H1 (cell line): ENCODE measurements around the gene PRR5. TPM values are rescaled to one million over a fixed set of nuclear protein-coding genes. Genes with fewer than 3 reads are reported as not detected.

Experiments used
- CTCF ChIA-PET: fragments of 300-600 bp; sonication (Branson Sonifier 250); formaldehyde crosslinking; loops from one replicate; lab custom pipeline; 2021; ENCODE audit not compliant: partially characterized antibody; lab: Charles Lee
- POLR2A ChIA-PET: fragments of 300-600 bp; sonication (Branson Sonifier 250); formaldehyde crosslinking; loops from one replicate; lab custom pipeline; 2021; ENCODE audit warnings: inconsistent platforms; ENCODE audit not compliant: partially characterized antibody; lab: Charles Lee
- DNase-seq, 2 experiments: peaks; one replicate each; pipeline versions ENCODE4 v3.0.0 to v3.0.0-alpha.2; 2010 to 2022; ENCODE audit warnings: low spot score in 2 of 2, low read depth in 1 of 2, mixed read lengths in 1 of 2
- FAIRE-seq: peaks from 2 replicates; lab custom pipeline; 2011; peaks lifted over from hg19 to GRCh38; lab: Jason Lieb, UNC
- H2AFZ ChIP-seq: 2 replicates; pipeline ENCODE4 v1.8.1; 2012; ENCODE audit warnings: low read length, inconsistent platforms
- H2AK5ac ChIP-seq: 2 replicates; pipeline ENCODE4 v1.6.1; 2013; ENCODE audit warnings: low read depth, low read length
- H2BK120ac ChIP-seq: replicated peaks from 2 replicates; pipeline ENCODE3; 2013; ENCODE audit warnings: low read depth, low read length, inconsistent platforms
- H2BK12ac ChIP-seq: 2 replicates; pipeline ENCODE4 v1.6.1; 2013; ENCODE audit warnings: low read depth, low read length
- H2BK15ac ChIP-seq: 2 replicates; pipeline ENCODE4 v1.6.1; 2013; ENCODE audit warnings: low read length
- H2BK20ac ChIP-seq: 2 replicates; pipeline ENCODE4 v1.6.1; 2013; ENCODE audit warnings: low read length
- H2BK5ac ChIP-seq: 2 replicates; pipeline ENCODE4 v1.6.1; 2013; ENCODE audit warnings: low read depth, low read length
- H3K14ac ChIP-seq: 2 replicates; pipeline ENCODE4 v1.6.1; 2013; ENCODE audit warnings: inconsistent platforms; ENCODE audit not compliant: insufficient read length
- H3K18ac ChIP-seq: 2 replicates; pipeline ENCODE4 v1.6.1; 2013; ENCODE audit warnings: low read length; ENCODE audit errors: extremely low read depth
- H3K23ac ChIP-seq: 2 replicates; pipeline ENCODE4 v1.6.1; 2013; ENCODE audit warnings: inconsistent platforms; ENCODE audit not compliant: insufficient read length
- H3K23me2 ChIP-seq: 2 replicates; pipeline ENCODE4 v1.6.1; 2013; ENCODE audit warnings: low read depth, low read length
- H3K27ac ChIP-seq: 2 replicates; pipeline ENCODE4 v1.6.1; 2011; ENCODE audit warnings: low read depth, low read length, inconsistent platforms
- H3K27me3 ChIP-seq, 4 experiments: replicated peaks in 1 of 4; 1 replicate in 1 of 4; 2 replicates in 3 of 4; pipeline versions ENCODE4 v1.6.1 to v1.8.1; 2011 to 2013; ENCODE audit warnings: low read length in 3 of 4, mild to moderate bottlenecking in 3 of 4, inconsistent platforms in 2 of 4, mixed read lengths in 2 of 4, moderate library complexity in 1 of 4; ENCODE audit not compliant: control insufficient read depth in 3 of 4, insufficient read depth in 3 of 4; ENCODE audit errors: extremely low read depth in 1 of 4
- H3K36me3 ChIP-seq, 4 experiments: 2 replicates each; pipeline versions ENCODE4 v1.6.1 to v1.8.1; 2011 to 2013; ENCODE audit warnings: mild to moderate bottlenecking in 4 of 4, low read length in 3 of 4, moderate library complexity in 2 of 4, control low read depth in 1 of 4, inconsistent platforms in 1 of 4; ENCODE audit not compliant: insufficient read depth in 4 of 4, control insufficient read depth in 2 of 4
- H3K4ac ChIP-seq: replicated peaks from 2 replicates; pipeline ENCODE3; 2013; ENCODE audit warnings: low read length, low read depth, mixed read lengths, inconsistent platforms; ENCODE audit not compliant: insufficient read length
- H3K4me1 ChIP-seq, 4 experiments: replicated peaks in 1 of 4; 1 replicate in 1 of 4; 2 replicates in 3 of 4; pipeline versions ENCODE4 v1.6.1 to v1.8.1; 2011 to 2013; ENCODE audit warnings: low read length in 3 of 4, inconsistent platforms in 2 of 4, mixed read lengths in 1 of 4; ENCODE audit not compliant: insufficient read depth in 4 of 4, control insufficient read depth in 3 of 4
- H3K4me2 ChIP-seq, 2 experiments: 2 replicates each; pipeline versions ENCODE4 v1.6.1 to v1.8.1; 2011 to 2013; ENCODE audit warnings: low read depth in 2 of 2, low read length in 2 of 2, control low read depth in 1 of 2, inconsistent platforms in 1 of 2, mild to moderate bottlenecking in 1 of 2; ENCODE audit not compliant: insufficient read depth in 1 of 2
- H3K4me3 ChIP-seq, 4 experiments: fragments of 200-600, 300-600 bp in 1 of 4; sonication (generic), shearing (Covaris generic), sonication (Bioruptor Twin) in 1 of 4; 2 replicates each; pipeline versions ENCODE4 v1.5.1 to v1.8.1; 2011 to 2016; ENCODE audit warnings: low read length in 4 of 4, low read depth in 3 of 4, control low read depth in 2 of 4, inconsistent platforms in 2 of 4, mild to moderate bottlenecking in 2 of 4, mixed read lengths in 1 of 4, moderate library complexity in 1 of 4; ENCODE audit not compliant: insufficient read depth in 2 of 4; ENCODE audit errors: extremely low read depth in 1 of 4
- H3K56ac ChIP-seq: replicated peaks from 2 replicates; pipeline ENCODE3; 2013; ENCODE audit warnings: low read depth, mild to moderate bottlenecking, mixed read lengths, low read length, inconsistent platforms; ENCODE audit not compliant: insufficient read length
- H3K79me1 ChIP-seq: 2 replicates; pipeline ENCODE4 v1.6.1; 2013; ENCODE audit warnings: low read depth, low read length, control low read depth
- H3K79me2 ChIP-seq, 2 experiments: 2 replicates each; pipeline versions ENCODE4 v1.6.1 to v1.8.1; 2012 to 2013; ENCODE audit warnings: low read length in 2 of 2, mild to moderate bottlenecking in 2 of 2, inconsistent platforms in 1 of 2; ENCODE audit not compliant: insufficient read depth in 2 of 2, control insufficient read depth in 1 of 2
- H3K9ac ChIP-seq, 4 experiments: replicated peaks in 1 of 4; 1 replicate in 1 of 4; 2 replicates in 3 of 4; pipeline versions ENCODE4 v1.6.1 to v1.8.1; 2011 to 2013; ENCODE audit warnings: low read depth in 3 of 4, low read length in 3 of 4, control low read depth in 2 of 4, mild to moderate bottlenecking in 2 of 4, moderate library complexity in 2 of 4, inconsistent platforms in 1 of 4; ENCODE audit errors: extremely low read depth in 1 of 4
- H3K9me3 ChIP-seq, 2 experiments: 2 replicates each; pipeline versions ENCODE4 v1.6.1 to v1.8.1; 2012 to 2013; ENCODE audit warnings: mild to moderate bottlenecking in 2 of 2, moderate library complexity in 2 of 2, control low read depth in 1 of 2, inconsistent platforms in 1 of 2, low read depth in 1 of 2, low read length in 1 of 2, mixed read lengths in 1 of 2; ENCODE audit not compliant: insufficient read depth in 2 of 2
- H4K20me1 ChIP-seq, 2 experiments: replicated peaks in 1 of 2; 2 replicates each; pipeline versions ENCODE3 to v1.8.1; 2011 to 2013; ENCODE audit warnings: inconsistent platforms in 2 of 2, low read length in 2 of 2, mild to moderate bottlenecking in 1 of 2; ENCODE audit not compliant: insufficient read depth in 2 of 2, control insufficient read depth in 1 of 2
- H4K5ac ChIP-seq: 2 replicates; pipeline ENCODE4 v1.6.1; 2013; ENCODE audit warnings: low read length, low read depth, mixed read lengths, inconsistent platforms; ENCODE audit not compliant: insufficient read length
- H4K8ac ChIP-seq: 2 replicates; pipeline ENCODE4 v1.8.0; 2013; ENCODE audit warnings: mild to moderate bottlenecking, moderate library complexity, low read length, inconsistent platforms; ENCODE audit not compliant: insufficient read depth; ENCODE audit errors: extremely low read depth
- H4K91ac ChIP-seq: replicated peaks from 2 replicates; pipeline ENCODE3; 2013; ENCODE audit warnings: low read length, mixed read lengths, inconsistent platforms; ENCODE audit not compliant: insufficient read length
- BRCA1 ChIP-seq: IDR thresholded peaks from 2 replicates; pipeline ENCODE4 v1.6.1; 2012; ENCODE audit warnings: low read depth, low read length, improper control_type of control experiment
- HDAC2 ChIP-seq, 2 experiments: fragments of 300-600 bp in 1 of 2; sonication (generic) in 1 of 2; IDR thresholded peaks; 2 replicates each; pipeline ENCODE4 v1.6.1; 2011 to 2012; ENCODE audit warnings: low read depth in 2 of 2, low read length in 2 of 2, mild to moderate bottlenecking in 2 of 2, moderate library complexity in 2 of 2, borderline replicate concordance in 1 of 2, inconsistent platforms in 1 of 2
- SIRT6 ChIP-seq: IDR thresholded peaks from one replicate; pipeline ENCODE4 v1.7.1; 2012; ENCODE audit warnings: low read length, inconsistent platforms
- WGBS, 2 experiments: shearing (Covaris generic) in 1 of 2; methylation state at CpG; one replicate each; pipeline versions ENCODE4 v1.1.6 to v1.1.7; 2013 to 2015; ENCODE audit warnings: low lambda C conversion rate in 2 of 2, mixed read lengths in 2 of 2, inconsistent platforms in 1 of 2, low coverage in 1 of 2, missing lambda C conversion rate in 1 of 2; ENCODE audit not compliant: insufficient replicate concordance in 2 of 2, insufficient coverage in 1 of 2, insufficient read length in 1 of 2; ENCODE audit errors: extremely low coverage in 1 of 2, missing lambda C conversion rate in 1 of 2; 5-methylcytosine and 5-hydroxymethylcytosine counted together
- polyA plus RNA-seq, 7 experiments: library from polyadenylated mRNA; depleted of rRNA in 3 of 7; stranded (reverse) in 5 of 7; unstranded in 2 of 7; fragments of >200 nt in 5 of 7; fragments of 200-250 nt in 2 of 7; gene quantifications; 1 replicate in 5 of 7; 2 replicates in 1 of 7; 4 replicates in 1 of 7; pipeline versions ENCODE4 v1.2.1 to v1.2.3, GENCODE V29; 2011 to 2013; ENCODE audit warnings: missing spikeins in 2 of 7, mixed read lengths in 2 of 7
- total RNA-seq: library from RNA; stranded (reverse); fragmentation: NEBNext Ultra II Directional; extraction: Animal tissue kit (Norgen Biotek cat#: 25700); gene quantifications from 2 replicates; pipeline ENCODE4 v1.2.1, GENCODE V29; 2021
- TF ChIP-seq, protein P1 (sequence below), 3 experiments: IDR thresholded peaks; 1 replicate in 2 of 3; 2 replicates in 1 of 3; pipeline versions ENCODE4 v1.5.1 to v1.6.1; 2011; ENCODE audit warnings: low read length in 3 of 3, mild to moderate bottlenecking in 3 of 3, inconsistent platforms in 2 of 3, low read depth in 1 of 3, moderate library complexity in 1 of 3; ENCODE audit not compliant: insufficient read depth in 1 of 3; ENCODE audit errors: control extremely low read depth in 1 of 3

PRR5 gene
- total and polyA plus RNA-seq, 2 of the 8 experiments (the other 6 are each of a cell fraction or from before 2014, with no cell fraction given), result 16.5 to 25.7 TPM

- no peak overlapping the region for H3K18ac ChIP-seq
- ChIA-PET CTCF (interaction anchor here (1.0 to 3.6 kb wide), 4 partner anchors 12 to 34 kb away, joined by 3 to 12 read pairs (median 3); no protein-coding TSS in a partner anchor), POLR2A (no interaction called here)
- no peak overlapping the region for H4K91ac ChIP-seq
- H3K36me3 ChIP-seq, result no peaks in the 10 kb centered on the region
- H3K27me3 ChIP-seq, result peaks cover 0 to 12% (median 9%) of the 10 kb centered on the region in 4 experiments; a peak in 5 of 7 replicates
- no peak overlapping the region for H2BK12ac ChIP-seq
- H4K20me1 ChIP-seq, result peaks cover 0 to 3% of the 10 kb centered on the region in 2 experiments
- no peak overlapping the region for H2BK5ac ChIP-seq
- no peak overlapping the region for H3K9ac ChIP-seq
- no peak overlapping the region for H3K23ac ChIP-seq
- no peak overlapping the region for H3K14ac ChIP-seq
- H3K4me2 ChIP-seq, result no peak overlapping the region
- H2BK20ac ChIP-seq, result no peak overlapping the region
- FAIRE-seq (no peak), DNase-seq (no peak)
- no peaks in the 10 kb centered on the region for H3K79me2 ChIP-seq
- no peak for TF ChIP-seq BRCA1
- TF ChIP-seq HDAC2 (IDR thresholded peaks at IDR 0.05; ENCODE audit: borderline replicate concordance in 1 of 2, low read depth in 2 of 2, low read length in 2 of 2), result no peak
- TF ChIP-seq SIRT6, result no peak
- TF ChIP-seq, protein P1, sequence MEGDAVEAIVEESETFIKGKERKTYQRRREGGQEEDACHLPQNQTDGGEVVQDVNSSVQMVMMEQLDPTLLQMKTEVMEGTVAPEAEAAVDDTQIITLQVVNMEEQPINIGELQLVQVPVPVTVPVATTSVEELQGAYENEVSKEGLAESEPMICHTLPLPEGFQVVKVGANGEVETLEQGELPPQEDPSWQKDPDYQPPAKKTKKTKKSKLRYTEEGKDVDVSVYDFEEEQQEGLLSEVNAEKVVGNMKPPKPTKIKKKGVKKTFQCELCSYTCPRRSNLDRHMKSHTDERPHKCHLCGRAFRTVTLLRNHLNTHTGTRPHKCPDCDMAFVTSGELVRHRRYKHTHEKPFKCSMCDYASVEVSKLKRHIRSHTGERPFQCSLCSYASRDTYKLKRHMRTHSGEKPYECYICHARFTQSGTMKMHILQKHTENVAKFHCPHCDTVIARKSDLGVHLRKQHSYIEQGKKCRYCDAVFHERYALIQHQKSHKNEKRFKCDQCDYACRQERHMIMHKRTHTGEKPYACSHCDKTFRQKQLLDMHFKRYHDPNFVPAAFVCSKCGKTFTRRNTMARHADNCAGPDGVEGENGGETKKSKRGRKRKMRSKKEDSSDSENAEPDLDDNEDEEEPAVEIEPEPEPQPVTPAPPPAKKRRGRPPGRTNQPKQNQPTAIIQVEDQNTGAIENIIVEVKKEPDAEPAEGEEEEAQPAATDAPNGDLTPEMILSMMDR (IDR thresholded peaks at IDR 0.05; ENCODE audit: control extremely low read depth in 1 of 3, insufficient read depth in 1 of 3, low read depth in 1 of 3, low read length in 3 of 3), result peak in 2 of 3 experiments; percentile 37 to 52; a peak in 2 of 4 replicates
- no peak overlapping the region for H2AFZ ChIP-seq
- WGBS, 2 experiments, result 85% methylated on average over 9 of the region's 9 CpGs; no CpG with 5 or more reads in 1 of the 2 experiments
- H3K56ac ChIP-seq, result no peak overlapping the region
- H3K23me2 ChIP-seq, result peaks cover 7% of the 10 kb centered on the region
- H2AK5ac ChIP-seq, result no peak overlapping the region
- no peak overlapping the region for H4K5ac ChIP-seq
- peaks cover 4 to 15% (median 11%) of the 10 kb centered on the region in 4 experiments for H3K4me1 ChIP-seq
- H3K4ac ChIP-seq, result no peak overlapping the region
- H2BK120ac ChIP-seq, result no peak overlapping the region
- H3K9me3 ChIP-seq, result peaks cover 0 to 2% of the 10 kb centered on the region in 2 experiments; a peak in 1 of 4 replicates
- no peak overlapping the region for H4K8ac ChIP-seq
- no peak overlapping the region for H3K4me3 ChIP-seq
- no peak overlapping the region for H3K27ac ChIP-seq
- no peaks in the 10 kb centered on the region for H3K79me1 ChIP-seq
- H2BK15ac ChIP-seq, result no peak overlapping the region
Observed at GRCh38 chr22:44665115-44665514, 36.9 kb upstream of the PRR5 start.
